Fibroblast of mammary gland (primary cell): ENCODE results near the gene PRDM11.

Experiments
- DNase-seq: peaks from one replicate; pipeline ENCODE4 v3.0.0-alpha.2; 2010; ENCODE audit warnings: low read depth
- H3K4me3 ChIP-seq: 2 replicates; pipeline ENCODE4 v1.5.1; 2011; ENCODE audit warnings: low read depth, mild to moderate bottlenecking, low read length, moderate library complexity; ENCODE audit not compliant: control insufficient read depth
- CTCF ChIP-seq: conservative IDR thresholded peaks from 2 replicates; pipeline ENCODE4 v1.5.1; 2011; ENCODE audit warnings: low read depth, low read length, inconsistent platforms; ENCODE audit not compliant: control insufficient read depth, insufficient read depth

The PRDM11 gene

GRCh38 chr11:45279645-45280044 lies 133.2 kb downstream of the PRDM11 start:
- DNase-seq: no peak
- H3K4me3 ChIP-seq: no peak overlapping the region
- no peak for TF ChIP-seq CTCF

GRCh38 chr11:45280449-45280848 lies 134.0 kb downstream of the PRDM11 start:
- H3K4me3 ChIP-seq: no peak overlapping the region
- no peak for DNase-seq
- no peak for TF ChIP-seq CTCF

- no peak overlapping the region for H3K4me3 ChIP-seq
- DNase-seq: no peak
- no peak for TF ChIP-seq CTCF
These were observed 135.6 kb downstream of the PRDM11 start for GRCh38 chr11:45282081-45282480.
